HG03060 (cell line): ENCODE results near the gene ALDH3B2.
"Not testable (repeated sequence)": the region's sequence is repeated elsewhere in the genome, so short reads cannot be mapped to it uniquely, and the experiment has no call there.

Source experiments
- ATAC-seq: cut with Tn5 transposase; IDR thresholded peaks from one replicate; pipeline ENCODE4 v1.9.1; 2021; ENCODE audit warnings: low read depth, moderate number of reproducible peaks; ENCODE audit not compliant: unreplicated experiment

The ALDH3B2 gene

GRCh38 chr11:67645521-67646461 is 28.6 kb downstream of the ALDH3B2 start:
- no peak for ATAC-seq

- no peak for ATAC-seq
Observed at GRCh38 chr11:67644472-67645418, 29.7 kb downstream of the ALDH3B2 start.

- no peak for ATAC-seq
Observed at GRCh38 chr11:67644042-67644441, 30.4 kb downstream of the ALDH3B2 start.

GRCh38 chr11:67642173-67643120 is 32.0 kb downstream of the ALDH3B2 start:
- ATAC-seq = no peak

- ATAC-seq = no peak
Observed at GRCh38 chr11:67641338-67642172, 32.9 kb downstream of the ALDH3B2 start.

- no peak for ATAC-seq
Observed at GRCh38 chr11:67640758-67641337, 33.6 kb downstream of the ALDH3B2 start.

- ATAC-seq = no peak
Observed at GRCh38 chr11:67640021-67640757, 34.2 kb downstream of the ALDH3B2 start.

- no peak for ATAC-seq
Observed at GRCh38 chr11:67639438-67639859, 35.0 kb downstream of the ALDH3B2 start, which contains the start of gene TBX10. Gene TBX10 (minus strand): TSS chr11:67639763. CDS start chr11:67639472, 291 bp downstream.

- no peak for ATAC-seq
Observed at GRCh38 chr11:67638535-67639437, 35.6 kb downstream of the ALDH3B2 start.

- ATAC-seq = not testable (repeated sequence)
Observed at GRCh38 chr11:67637441-67637840, 37.0 kb downstream of the ALDH3B2 start.

- ATAC-seq = no peak
Observed at GRCh38 chr11:67636962-67637361, 37.5 kb downstream of the ALDH3B2 start.

GRCh38 chr11:67635231-67635521 is 39.2 kb downstream of the ALDH3B2 start:
- no peak for ATAC-seq

GRCh38 chr11:67634366-67635230 is 39.8 kb downstream of the ALDH3B2 start:
- ATAC-seq = no peak

- no peak for ATAC-seq
Observed at GRCh38 chr11:67633758-67634365, 40.6 kb downstream of the ALDH3B2 start.

- ATAC-seq = no peak
Observed at GRCh38 chr11:67632982-67633755, 41.3 kb downstream of the ALDH3B2 start.
